GM15510 (cell line): ENCODE measurements around the gene UBR4.

Experiments used
- POLR2A ChIP-seq: IDR thresholded peaks from 3 replicates; pipeline ENCODE4 v1.6.1; 2011; ENCODE audit warnings: borderline replicate concordance; ENCODE audit not compliant: insufficient read length; ENCODE audit errors: extremely low read depth

Gene UBR4

DNA sequence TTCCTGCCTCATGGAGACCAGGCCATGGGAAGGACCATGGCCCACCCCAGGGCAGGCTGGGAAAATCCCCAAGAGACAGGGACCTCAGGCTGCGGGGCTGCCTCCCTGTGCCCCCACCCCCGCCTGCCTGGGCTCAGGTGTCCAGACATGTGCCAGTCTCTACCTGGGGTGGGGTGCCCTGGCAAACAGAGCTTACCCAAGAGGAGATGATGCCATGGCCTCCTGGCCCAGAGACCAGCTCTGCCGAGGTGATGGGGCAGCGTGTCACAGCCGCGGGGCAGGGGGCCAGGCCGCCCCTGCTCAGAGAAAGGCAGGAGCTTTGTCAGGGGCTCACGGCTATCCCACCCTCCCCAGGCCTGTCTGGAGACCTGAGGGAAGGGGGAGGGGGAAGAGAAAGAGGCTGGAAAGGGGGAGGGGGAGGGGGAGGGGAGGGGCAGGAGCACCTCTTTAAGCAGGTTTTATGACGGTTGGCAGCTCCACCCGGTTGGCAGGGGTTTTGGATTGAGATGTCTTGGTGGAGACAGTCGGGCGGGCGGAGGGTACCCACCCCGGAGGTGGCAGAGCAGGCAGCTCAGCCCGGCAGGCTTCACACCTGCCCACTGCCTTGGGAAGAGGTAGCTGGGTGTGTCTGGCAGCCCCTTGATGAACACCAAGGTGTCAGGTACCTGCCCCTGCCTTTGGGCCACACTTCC, 152.1 kb downstream of the UBR4 start:
- no peak for TF ChIP-seq POLR2A

DNA sequence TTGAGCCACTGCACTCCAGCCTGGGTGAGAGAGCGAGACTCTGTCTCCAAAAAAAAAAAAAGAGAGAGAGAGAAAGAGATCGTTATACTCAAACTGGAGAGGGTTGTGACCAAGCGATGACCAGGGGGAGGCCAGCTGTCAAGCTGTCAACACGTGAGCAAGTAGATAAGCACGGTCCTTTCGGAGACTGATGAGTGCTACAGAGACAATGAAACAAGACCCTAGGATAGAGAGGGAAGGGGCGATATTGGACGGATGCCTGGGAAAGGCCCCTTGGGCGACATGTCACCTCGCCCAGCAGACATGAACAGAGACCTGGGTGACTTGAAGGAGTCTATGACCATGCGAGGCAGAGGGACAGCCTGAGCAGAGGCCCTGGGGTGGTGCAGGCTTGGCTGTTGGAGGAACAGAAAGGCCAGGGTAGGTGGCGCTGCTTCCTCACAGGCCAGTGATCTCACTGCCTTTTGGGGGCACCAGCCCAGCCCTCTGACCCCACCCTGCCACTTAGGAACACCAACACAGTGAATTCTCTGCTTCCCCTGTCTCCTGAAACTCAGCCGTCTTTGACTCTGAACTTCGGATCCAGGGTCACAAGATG, 152.8 kb downstream of the UBR4 start:
- no peak for TF ChIP-seq POLR2A

DNA sequence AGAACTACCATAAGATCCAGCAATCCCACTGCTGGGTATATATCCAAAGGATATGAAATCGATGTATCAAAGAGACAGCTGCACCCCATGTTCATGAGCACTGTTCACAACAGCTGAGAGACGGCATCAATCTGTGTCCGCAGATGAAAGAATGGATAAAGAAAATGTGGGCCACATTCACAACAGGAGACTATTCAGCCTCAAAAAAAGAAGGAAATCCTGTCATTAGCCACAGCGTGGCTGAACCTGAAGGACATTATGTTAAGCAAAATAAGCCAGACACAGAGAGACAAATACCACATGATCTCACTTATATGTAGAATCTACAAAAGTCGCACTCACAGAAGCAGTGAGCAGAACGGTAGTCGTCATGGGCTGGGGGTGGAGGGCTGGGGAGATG, 154.4 kb downstream of the UBR4 start:
- TF ChIP-seq POLR2A, result no peak

- TF ChIP-seq POLR2A, result no peak
Observed at GRCh38 chr1:19055001-19055400, 155.1 kb downstream of the UBR4 start.

GRCh38 chr1:19054216-19054615, 155.8 kb downstream of the UBR4 start:
- no peak for TF ChIP-seq POLR2A

GRCh38 chr1:19053486-19053885, 156.6 kb downstream of the UBR4 start:
- TF ChIP-seq POLR2A, result no peak

DNA sequence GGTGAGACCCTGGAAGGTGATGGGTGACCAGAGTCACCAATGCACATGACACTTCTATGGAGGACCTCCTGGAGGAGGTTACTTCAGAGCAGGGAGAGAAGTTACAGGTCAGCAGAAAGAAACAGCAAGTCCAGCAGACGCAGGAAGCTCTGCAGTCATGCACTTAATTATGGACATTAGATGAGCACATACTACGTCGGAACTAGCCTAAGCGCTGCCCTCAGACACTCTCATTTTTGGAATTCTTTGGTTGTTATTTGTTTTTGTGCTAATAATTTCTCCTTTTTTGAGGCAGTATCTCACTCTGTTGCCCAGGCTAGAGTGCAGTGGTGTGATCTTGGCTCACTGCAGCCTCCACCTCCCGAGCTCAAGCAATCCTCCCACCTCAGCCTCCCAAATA, 160.3 kb downstream of the UBR4 start:
- TF ChIP-seq POLR2A, result no peak

GRCh38 chr1:19049128-19049768, 160.8 kb downstream of the UBR4 start:
- TF ChIP-seq POLR2A, result no peak

- no peak for TF ChIP-seq POLR2A
Observed at GRCh38 chr1:19046972-19047731, 162.9 kb downstream of the UBR4 start.

GRCh38 chr1:19045898-19046880, 163.9 kb downstream of the UBR4 start:
- TF ChIP-seq POLR2A, result no peak

DNA sequence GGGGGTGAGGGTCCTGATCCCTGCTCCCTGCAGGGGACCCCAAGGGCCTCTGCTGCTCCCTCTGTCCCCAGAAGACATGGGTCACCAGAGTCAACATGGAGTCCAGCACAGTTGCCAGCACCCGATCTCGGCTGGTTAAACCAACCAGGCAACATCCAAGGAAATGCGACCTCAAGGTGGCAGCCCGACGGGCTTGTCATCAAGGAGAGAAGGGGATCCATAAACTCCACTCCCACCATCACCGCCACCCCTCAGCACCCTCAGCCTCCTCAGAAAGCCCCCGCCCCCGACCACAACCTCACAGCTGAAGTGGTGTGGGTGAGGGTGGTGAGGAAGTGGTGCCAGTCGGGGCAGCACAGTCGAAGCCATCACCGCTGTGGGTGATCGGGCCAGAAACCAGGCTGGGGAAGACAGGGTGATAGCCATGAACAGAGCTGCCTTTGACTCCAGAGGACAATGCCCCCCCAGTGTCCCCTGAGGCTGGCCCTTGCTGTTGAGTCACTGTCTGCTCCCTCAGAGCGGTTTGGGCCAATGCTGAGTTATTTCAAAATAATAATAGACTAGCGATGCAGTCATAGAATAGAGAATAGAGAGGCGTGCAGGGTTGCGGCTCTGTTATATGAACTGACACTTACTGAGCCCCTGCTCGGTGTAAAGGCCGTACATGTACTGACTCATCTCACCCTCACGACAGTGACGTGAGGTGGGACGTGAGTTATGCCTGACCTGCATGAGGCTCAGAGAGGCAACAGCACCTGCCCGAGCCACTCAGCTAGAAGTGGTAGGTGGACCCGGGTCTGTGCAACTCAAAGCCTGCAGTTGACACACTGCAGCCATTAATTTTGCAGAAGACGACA, 164.9 kb downstream of the UBR4 start:
- TF ChIP-seq POLR2A, result no peak

DNA sequence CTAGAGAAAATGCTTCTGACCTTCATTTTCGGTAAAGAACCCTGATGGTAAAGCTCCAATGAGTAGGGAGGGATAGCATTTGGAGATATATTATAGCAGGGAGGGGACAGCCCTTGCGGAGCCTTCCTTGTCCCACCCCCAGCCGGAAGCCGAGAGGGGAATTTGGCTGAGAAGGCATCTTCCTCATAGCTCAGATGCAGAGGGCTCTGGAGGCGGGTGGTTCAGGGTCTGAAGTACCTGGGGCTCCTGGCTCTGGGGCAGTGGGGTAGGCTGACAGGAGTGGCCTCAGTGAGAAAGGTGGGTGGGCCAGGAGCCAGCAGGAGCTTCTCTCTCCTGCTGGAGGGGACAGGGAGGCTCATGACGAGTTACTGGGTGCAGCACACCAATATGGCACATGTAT, 165.6 kb downstream of the UBR4 start:
- TF ChIP-seq POLR2A, result no peak
